ENCODE data around the gene ROBO1.

DNA sequence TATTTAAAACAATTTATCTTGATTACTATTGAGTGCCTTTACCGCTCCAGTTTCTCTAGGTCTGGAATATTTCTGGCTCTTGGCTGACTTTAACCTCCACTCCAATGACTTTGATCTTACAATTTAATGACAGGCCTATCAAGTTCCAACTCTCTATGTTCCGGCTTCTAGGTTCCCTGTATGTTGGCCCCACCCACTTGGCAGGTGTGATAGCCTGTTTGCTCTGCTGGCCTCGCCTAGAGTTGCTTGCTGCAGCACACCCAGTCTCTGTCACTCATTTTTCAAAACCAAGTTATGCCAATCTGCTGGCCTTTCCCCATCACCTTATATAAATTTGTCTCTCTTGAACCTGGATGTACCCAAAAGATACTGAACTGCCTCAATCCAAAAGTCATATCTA, 428.0 kb downstream of the ROBO1 start:
- TF ChIP-seq POLR2A (IDR thresholded peaks at IDR 0.05; ENCODE audit: low read length), result no peak
- TF ChIP-seq GATA1 (IDR thresholded peaks at IDR 0.05; ENCODE audit: low read depth, low read length), result no peak
